Activated CD8-positive, alpha-beta memory T cell treated with anti-CD3 and anti-CD28 coated beads for 1 hour (primary cell): ENCODE data around the gene GNB1.
"Not testable (repeated sequence)": the region's sequence is repeated elsewhere in the genome, so short reads cannot be mapped to it uniquely, and the experiment has no call there.

Experiments
- DNase-seq, 2 donors: peaks; one replicate each; pipeline ENCODE4 v3.0.0-alpha.2; 2020; ENCODE audit warnings: low read depth in 1 of 2; ENCODE audit errors: extremely low read depth in 1 of 2

The GNB1 gene

DNA sequence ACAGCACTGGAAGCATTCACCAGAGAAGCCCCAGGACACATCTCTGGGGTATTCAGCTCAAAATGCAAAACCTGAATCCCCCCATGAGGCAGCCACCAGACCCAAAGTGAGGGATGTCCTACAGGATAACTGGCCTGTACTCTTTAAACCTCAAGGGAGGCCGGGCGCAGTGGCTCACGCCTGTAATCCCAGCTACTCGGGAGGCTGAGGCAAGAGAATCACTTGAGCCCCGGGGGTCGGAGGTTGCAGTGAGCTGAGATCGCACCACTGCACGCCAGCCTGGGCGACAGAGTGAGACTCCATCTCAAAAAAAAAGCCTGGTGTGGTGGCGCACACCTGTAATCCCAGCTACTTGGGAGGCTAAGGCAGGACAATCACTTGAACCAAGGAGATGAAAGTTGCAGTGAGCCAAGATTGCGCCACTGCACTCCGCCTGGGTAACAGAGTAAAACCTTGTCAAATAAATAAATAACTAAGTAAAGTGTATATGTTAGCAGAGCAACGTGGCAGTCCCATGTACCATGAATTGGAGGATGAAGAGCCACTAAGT lies 29.1 kb downstream of the GNB1 start:
- not testable (repeated sequence) for DNase-seq

DNA sequence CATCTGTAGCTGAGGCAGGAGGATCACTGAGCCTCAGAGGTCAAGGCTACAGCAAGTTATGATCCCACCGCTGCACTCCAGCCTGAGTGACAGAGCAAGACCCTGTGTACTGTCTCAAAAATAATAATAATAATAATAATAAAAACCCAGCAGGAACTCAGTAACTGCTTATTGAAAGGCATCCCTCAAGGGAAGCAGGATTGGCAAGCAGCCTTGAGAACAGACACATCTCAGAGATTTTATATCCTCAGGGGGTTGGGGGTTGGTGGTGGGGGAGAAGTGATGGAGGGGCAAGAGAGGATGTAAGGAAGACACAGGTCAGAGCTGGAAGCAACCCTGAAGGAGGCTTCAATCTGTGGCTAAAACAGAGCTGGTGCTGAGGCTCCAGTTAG lies 29.6 kb downstream of the GNB1 start:
- DNase-seq, result no peak

DNA sequence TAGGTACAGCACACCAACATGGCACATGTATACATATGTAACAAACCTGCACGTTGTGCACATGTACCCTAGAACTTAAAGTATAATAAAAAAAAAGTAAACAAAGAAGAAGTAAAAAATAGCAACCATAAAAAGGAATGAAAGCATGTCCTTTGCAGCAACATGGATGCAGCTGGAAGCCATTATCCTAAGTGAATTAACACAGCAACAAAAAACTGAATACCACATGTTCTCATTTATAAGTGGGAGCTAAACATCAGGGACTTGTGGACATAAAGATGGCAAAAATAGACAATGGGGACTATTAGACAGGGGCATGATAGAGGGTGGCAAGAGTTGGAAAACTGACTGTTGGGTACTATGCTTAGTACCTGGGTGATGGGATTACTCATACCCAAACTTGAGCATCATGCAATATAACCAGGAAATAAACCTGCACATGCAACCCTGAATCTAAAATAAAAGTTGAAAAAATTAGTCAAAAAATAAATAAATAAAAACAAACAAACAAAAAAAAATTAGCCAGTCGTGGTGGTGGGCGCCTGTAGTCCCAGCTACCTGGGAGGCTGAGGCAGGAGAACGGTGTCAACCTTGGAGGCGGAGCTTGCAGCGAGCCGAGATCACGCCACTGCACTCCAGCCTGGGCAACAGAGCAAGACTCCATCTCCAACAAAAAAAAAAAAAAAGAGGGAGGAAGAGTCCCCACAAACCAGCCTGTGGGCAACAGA lies 30.8 kb downstream of the GNB1 start:
- DNase-seq, result not testable (repeated sequence)

DNA sequence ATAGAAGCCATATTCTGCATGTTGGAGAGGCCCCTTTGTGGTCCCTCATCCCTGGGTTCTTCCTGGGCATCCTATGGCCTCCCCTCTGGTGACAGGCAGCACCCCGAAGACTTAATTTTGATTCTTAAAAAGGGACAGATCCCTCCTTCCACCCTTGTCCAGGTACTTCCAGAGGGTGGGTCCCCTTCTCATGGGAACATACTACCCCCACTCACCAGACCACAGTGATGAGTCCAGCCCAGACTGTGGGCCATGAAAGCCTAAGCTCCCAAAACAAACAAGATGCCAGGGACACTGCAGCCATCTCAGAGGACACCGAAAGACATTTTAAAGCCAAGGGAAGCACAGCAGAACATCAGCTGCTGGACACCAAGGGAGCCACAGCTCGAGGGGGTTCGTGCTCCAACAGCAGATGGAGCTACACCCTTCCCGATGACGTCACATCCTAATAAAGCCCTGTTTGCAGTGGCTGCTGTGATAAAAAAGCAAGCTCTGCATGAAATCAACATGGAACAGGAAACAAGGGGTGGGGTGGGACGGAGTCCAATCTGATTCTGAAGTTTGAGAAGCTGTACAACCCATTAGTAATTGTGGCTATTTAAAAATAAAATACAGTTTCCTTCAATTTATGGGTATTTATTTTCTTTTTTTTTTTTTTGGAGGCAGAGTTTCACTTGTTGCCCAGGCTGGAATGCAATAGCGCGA lies 32.4 kb downstream of the GNB1 start:
- DNase-seq, result no peak

DNA sequence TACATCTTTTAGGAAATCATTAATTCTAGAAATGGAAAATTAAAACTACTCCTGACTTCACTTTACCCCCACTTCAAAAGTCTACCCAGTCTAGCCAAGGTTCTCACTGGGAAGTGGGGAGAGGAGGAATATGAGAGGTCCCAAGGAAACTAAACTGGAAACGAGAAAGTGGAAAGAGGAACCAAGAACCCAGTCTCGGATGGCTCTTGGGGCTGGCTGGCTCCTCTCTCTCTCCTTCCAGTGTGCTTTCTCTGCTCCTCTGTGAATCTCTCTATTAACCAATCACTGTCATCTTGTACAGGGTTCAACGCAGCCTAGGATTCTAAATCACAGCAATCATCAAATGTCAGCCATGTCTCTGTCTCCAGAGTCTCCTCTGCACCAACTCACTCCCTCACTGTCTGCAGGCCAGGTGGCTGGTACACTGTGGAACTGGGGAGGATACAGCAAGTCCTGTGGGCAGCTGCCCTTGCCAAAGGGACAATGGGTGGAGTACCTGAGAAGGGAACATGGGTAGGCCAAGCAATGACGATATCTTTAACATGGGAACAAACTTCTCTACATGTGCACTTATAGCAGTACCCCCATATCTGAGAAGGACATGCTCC lies 33.7 kb downstream of the GNB1 start:
- DNase-seq, result no peak

DNA sequence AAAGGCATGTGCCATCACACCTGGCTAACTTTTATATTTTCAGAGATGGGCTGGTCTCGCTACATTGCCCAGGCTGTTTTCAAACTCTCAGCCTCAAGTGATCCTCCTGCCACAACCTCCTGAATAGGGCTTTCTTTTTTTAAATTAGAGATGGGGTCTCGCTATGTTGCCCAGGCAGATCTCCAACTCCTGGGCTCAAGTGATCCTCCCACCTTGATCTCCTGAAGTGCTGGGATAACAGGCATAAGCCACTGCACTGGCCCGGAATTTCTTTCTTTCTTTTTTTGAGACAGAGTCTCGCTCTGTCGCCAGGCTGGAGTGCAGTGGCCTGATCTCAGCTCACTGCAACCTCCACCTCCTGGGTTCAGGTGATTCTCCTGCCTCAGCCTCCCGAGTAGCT lies 34.7 kb downstream of the GNB1 start:
- DNase-seq, result not testable (repeated sequence)

DNA sequence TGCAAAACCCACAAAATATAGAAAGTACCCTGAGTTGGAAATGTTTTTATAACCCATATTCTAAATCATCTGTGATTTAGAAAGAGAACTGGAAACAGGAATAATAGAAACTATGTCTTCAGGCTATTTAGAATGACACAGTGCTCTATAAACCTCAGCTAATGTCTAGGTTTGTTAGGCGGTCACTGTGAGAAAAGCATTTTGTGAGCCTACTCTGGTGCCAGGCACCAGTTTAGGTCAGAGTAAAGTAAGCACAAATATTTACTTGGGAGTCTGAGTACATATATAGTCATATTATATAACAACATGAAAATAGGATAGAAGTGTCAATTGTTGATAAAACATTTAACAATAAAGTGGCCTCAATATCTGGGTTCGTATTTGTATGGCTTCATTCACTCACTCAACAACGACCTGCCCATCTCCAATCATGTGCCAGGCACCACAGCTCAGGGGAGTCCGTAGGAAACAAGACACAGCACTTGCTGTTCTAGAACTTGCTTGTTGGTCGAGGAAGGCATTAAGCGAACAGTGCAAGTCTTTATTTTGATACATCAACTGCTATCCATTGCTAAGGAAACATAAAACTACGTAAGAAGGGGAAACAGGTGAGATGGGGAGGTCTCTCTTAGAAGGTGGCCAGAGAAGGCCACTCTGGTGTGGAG lies 37.2 kb downstream of the GNB1 start:
- DNase-seq, result no peak

DNA sequence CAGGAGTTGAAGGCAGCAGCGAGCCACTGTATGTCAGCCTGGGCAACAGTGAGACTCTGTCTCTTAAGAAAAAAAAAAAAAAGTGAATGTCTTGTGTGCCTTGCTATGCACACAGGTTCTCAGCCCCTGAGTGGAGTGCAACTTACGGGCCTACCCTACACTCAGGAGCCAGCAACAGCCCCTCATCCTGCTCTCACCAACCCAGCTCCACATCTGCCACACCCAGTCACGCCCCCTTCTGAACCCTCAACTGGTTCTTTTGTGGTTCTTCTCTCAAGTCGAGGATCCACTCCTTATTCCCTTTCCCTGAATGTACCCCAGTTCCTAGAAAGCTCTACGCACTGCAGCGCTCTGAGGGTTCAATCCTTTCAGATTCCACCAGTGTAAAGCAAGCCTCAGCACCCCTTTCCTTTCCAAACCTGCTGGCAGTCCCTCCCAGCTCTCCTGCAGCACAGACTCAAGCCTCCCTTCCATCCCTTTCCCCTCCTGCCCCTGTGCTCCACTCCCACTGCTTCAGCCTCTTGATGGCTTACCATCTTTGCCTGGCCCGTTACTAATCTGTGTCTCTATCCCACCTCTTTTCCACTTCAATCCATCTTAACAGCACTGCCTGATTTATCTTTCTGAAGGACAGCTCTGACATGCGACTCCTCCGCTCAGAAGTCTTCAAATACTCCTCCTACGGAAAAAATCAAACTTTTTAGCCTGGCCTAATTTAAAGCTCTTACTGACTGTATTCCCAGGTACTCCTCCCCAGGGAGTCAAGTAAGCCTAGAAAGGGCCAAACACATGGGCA lies 38.1 kb downstream of the GNB1 start:
- DNase-seq, result no peak

DNA sequence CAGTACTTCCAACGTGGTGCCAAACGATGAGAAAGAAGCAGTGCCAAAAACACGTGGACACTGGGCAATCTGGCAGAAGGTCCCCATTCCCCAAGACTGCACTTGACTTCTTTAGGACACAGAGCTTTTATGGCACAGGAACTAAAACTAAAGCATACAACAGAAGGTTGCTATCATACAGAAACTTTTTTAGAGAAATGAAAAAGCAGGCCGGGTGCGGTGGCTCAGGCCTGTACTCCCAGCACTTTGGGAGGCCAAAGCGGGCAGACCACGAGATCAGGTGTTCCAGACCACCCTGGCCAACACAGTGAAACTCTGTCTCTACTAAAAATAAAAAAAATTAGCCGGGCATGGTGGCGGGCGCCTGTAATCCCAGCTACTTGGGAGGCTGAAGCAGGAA lies 43.0 kb downstream of the GNB1 start:
- no peak for DNase-seq

DNA sequence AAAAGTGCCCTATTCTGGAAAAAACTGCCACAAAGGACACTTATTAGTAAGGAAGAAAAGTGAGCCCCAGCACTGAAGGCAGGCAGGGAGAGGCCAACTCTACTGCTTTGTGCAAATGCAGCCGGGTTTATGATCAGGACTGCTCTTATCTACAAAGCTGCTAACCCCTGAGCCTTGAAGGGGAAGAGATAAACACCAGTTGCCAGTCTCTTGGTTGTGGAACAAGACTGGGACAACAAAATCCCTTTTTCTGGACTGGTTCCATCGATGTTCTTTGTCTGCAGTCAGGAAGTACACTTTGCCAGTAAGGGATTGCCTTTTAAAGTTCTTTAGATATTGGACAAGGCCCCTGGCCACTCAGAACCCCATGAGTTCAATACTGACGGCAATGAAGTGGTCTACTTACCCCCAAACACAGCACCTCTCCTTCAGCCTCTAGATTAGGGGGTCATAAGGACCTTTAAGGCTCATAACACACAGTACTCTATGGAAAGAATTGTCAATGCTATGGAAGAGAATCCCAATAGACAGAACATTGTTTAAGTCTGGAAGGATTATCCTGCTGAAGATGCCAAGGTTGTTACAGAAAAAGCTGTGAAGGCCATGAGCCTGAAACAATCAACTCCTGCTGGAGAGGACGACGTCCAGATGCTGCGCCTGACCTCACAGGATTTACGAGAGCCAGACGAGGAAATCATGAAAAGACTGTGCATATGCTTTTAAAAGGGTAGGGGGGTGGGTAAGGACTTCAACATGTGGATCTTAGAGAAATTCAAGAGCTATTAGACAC lies 43.6 kb downstream of the GNB1 start:
- no peak for DNase-seq

DNA sequence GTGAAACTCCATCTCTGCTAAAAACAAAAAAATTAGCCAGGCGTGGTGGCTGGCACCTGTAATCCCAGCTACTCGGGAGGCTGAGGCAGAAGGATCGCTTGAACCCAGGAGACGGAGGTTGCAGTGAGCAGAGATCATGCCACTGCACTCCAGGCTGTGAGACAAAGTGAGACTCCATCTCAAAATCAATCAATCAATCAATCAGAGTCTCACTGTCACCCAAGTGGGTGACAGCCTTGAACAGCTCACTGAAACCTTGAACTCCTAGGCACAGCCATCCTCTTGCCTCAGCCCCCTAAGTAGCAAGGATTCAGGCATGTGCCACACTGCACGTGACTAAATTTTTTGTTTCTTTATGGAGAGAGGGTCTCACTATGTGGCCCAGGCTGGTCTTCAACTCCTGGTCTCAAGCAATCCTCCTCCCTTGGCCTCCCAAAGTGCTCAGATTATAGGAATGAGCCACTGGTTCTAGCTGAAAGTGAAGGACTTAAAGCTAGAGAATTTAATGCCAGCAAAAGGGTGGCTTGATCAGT lies 44.4 kb downstream of the GNB1 start:
- no peak for DNase-seq

DNA sequence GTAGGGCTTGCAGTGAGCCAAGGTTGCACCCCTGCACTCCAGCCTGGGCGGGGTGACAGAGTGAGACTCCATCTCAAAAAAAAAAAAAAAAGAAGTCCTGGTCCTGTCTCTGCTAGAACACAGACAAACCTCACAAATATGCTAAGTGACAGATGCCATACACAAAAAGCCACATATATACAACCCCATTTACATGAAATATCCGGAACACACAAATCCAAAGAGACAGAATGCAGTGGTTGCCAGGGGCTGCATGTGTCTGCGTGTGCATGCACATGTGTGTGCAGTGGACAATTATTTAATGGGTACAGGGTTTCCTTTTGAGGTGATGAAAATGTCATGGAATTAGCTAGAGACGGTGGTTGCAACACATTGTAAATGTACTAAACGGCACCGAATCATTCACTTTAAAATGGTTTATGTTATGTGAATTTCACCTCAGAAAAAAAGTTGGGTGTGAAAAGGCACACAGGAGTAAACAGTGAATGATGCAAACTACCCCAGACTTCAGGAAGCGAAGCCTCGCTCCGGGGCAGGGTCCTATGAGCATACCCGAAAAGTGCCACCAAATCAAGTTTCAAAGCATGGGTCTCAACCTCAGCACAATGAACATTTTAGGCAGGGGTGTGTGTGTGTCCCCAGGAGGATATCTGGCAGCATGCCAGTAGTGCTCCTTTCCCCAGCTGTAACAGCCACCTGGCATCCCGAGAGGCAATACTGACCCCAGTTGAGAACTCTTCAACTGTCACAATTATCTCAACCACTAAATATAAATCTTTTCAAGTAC lies 48.3 kb downstream of the GNB1 start:
- DNase-seq, result no peak

DNA sequence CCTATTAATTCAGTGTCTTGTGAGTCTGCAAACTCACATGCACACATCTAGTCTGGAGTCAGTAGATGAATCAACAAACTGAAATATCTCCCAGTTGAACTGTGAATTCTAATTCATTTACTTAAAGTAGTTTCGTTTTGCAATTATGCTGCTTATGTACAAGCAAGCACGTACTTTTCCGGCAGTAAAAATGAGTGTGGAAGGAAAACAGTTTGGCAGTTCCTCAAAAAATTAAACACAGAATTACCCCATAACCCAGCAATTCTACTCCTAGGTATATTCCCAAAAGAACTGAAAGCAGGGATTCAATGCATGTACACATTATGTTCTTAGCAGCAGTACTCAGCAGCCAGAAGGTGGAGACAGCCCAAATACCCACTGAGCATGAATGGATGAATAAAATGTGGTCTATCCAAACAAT lies 49.3 kb downstream of the GNB1 start:
- DNase-seq, result no peak

DNA sequence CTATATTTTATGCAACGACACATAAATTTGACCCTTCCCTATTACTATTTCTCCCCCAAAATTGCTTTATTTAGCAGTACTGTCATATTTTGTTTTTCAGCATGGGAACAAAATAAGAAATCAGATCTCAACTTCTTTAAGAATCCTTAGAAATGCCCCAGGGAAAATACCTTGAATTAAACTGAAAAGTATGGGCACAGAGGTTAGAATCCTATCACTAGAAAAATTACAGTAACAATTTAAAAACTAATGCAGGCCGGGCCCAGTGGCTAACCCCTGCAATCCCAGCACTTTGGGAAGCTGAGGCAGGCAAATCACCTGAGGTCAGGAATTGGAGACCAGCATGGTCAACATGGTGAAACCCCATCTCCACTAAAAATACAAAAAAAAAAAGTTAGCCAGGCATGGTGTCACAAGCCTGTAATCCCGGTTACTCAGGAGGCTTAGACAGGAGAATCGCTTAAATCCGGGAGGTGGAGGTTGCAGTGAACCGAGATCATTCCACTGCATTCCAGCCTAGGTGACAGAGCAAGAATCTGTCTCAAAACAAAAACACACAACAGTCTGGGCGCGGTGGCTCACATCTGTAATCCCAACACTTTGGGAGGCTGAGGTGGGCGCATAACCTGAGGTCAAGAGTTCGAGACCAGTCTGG lies 51.4 kb downstream of the GNB1 start:
- DNase-seq, result no peak

DNA sequence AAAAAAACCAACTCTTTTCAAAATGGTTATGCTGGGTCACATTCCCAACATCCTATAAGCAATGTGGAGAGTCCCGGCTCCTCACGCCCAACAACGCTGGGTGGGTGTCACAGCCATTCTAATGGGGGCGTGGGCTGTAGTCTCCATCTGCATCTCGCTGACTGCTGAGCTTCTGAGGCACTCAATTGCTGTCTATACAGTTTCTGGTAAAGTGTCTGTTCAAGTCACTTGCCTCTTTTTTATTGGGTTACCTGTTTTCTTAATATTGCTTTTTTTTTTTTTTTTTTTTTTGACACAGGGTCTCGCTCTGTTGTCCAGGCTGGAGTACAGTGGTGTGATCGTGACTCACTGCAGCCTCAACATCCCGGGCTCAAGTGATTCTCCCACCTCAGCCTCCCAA lies 54.8 kb downstream of the GNB1 start:
- DNase-seq, result no peak

DNA sequence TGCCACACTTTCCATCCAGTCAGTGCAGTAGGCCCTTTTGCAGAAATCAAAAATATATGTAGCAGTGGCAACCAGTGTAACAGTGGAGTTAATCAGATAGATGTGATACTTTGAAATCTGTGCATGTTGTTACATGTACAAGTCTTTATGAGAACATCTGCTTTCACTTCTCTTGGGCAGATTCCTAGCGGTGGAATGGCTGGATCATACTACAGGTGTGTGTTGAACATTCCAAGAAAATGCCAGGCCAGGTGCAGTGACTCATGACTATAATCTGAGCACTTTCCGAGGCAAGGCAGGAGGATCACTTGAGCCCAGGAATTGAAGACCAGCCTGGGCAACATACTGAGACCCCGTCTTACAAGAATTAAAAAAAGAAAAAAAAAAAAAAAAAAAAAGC lies 55.3 kb downstream of the GNB1 start:
- DNase-seq, result no peak

DNA sequence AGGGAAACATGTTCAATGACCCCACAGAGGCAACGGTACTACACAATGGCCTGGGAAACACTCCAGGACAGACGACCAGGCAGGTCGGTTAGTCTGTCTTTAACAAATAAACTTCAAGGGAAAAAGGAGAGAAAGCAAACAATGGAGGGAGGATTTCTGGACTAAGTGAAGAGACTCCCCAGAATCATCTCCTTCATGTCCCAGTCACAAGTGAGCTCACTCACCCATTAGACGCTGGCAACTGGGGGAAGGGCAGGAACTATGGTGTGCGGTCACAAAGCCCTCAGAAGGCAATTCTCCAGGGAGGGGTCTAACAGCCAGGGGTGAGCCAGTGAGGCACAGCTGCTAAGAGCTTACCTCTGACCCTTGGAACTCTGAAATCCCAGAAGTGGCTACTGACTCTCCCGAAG lies 57.0 kb downstream of the GNB1 start:
- no peak for DNase-seq

DNA sequence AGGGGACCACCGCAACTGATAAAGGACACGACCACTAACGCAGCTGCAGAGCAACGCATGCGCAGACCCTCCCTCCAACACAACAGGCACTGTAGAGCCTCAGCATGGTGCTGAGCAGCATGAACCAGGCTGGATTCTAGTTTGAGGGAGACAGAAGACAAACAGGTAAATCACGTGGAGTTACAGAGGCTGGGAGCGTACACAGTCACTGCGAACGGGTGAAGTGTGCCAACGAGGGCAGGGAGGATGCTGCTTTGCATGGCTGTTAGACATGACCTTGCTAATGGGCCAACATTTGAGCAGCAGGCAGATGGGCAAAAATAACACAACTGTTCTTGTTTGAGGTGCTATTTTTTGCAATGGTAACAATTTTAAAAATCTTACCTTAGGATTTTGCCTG lies 57.4 kb downstream of the GNB1 start:
- no peak for DNase-seq
